HG02798 (cell line): Measurements from ENCODE around the gene JAZF1.

Source experiments
- ATAC-seq: cut with Tn5 transposase; IDR thresholded peaks from one replicate; pipeline ENCODE4 v1.9.1; 2021; ENCODE audit warnings: mild to moderate bottlenecking; ENCODE audit not compliant: unreplicated experiment, poor library complexity

JAZF1 gene

DNA sequence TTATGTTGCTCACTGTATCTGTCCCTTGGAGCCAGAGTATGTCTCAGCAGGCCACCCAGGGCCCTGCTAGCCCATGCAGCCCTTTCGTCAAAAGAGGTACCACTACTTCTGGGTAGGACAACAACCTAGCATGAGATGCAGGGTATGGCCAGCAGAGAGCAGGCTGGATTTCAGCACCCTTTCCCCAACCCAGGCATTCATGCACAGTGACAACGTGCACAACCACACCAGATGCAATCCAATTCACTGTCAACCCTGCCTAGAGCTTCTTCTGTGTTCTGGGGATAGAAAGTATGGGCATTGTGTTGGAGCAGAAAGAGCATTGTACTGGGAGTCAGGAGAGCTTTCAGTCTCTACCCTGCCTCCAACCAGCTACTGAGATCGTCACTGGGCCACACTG lies 37.9 kb downstream of the JAZF1 start:
- ATAC-seq, result no peak

DNA sequence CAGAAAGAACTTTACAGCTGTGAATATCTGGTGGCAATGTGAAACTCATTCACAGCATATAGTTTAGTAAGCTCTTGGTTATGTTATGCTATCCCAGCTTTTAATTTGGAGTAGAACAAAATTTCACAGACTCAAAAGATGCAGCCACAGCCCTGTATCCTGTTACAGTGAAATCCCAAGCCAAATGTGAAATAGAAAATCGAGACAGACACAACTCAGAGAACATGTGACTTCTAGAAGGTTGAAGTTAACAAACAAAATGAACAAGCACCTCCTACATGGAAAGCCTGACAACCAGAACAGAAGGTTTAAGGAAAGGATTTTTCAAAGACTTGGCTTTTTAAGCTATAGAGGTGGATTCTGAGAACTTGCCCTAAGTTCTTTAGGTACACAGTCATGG lies 39.6 kb downstream of the JAZF1 start:
- ATAC-seq, result no peak

DNA sequence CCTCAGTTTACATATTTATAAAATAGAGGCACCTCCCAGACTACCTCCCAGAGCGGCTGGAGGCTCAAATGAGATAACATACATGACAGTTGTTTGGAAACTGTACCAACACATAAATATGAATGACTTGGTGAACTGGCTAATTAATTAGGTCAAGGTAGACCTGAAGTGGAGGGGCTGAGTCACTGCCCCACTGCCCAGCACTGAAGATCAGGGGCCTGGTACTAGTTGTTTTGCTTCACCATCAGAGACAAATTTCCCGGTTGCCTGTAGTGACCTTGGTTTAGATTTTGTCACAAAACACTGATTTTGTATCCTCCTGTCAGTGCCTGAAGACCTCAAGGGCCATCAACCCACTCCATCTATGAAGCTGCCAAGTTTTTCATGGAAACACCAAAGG lies 41.8 kb downstream of the JAZF1 start:
- no peak for ATAC-seq

DNA sequence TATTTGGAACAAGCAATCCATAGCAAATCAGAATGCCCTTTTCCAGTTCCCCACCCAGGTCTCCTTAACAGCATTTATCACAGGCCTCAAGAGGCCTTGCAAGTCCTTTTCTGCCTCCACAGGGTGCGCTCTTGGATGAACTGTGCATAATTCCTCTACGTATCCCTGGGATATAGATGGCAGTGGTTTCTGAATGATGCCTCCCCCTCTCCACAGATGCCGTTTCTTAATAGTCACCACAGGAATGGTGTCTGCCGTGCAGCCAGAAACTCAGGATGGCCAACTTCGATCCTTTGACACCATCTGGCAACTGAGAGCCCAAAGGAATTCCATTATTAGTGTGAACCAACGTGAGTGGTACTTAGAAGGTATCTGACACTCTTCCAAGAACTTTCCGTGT lies 43.1 kb downstream of the JAZF1 start:
- ATAC-seq, result no peak

DNA sequence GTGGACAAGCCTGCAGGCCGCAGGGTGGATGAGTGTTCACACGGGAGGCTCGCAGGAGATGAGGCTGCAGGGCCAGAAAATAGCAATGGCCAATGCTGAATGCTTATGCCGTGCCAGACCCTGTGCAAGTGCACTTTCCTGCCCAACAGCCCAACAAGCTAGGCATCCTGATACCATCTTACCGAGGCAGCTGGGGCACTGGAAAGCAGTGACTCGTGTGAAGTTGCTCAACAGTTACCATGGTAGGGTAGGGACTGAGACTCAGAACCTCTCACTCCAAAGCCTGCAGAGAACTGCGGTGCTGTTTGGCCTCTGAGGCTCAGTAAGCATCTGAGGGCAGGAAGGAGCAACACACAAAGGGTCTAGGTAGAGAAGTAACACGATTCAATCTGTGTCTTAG lies 43.7 kb downstream of the JAZF1 start:
- no peak for ATAC-seq

DNA sequence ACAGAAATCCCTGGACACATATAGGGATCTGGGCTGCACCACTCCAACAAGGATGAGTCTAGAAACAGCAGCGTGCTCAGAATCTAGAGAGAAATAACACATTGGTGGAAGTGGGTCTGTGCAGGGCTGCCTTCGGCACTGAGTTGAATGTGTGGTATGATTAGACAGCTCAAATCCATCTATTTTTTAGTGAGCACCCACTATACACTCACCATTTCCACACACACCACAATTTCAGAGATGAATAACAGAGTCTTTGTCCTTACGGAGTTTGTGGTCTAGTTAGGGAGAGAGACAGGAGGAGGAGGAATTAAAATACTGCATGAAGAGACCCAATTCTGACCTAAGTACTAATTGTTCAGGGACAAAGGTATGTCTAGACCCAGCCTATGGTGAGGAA lies 44.2 kb downstream of the JAZF1 start:
- ATAC-seq, result no peak

DNA sequence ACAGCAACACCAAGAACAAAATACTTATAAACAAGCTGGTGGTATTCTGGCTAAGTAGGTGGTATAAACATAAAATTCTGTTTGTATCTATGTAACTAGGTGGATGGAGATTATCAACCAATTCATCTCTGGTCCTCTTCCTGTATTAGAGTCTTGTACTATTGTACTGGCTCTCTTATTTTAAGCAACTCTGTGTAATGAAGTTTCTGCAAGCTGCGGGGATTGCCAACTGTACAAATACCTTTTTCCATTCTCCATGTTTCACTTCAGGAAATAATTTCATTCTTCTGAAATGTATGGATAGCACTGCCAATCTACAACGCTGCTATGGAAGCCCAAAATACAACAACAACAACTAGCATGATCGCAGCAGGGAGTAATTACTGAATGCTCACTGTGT lies 44.8 kb downstream of the JAZF1 start:
- no peak for ATAC-seq

DNA sequence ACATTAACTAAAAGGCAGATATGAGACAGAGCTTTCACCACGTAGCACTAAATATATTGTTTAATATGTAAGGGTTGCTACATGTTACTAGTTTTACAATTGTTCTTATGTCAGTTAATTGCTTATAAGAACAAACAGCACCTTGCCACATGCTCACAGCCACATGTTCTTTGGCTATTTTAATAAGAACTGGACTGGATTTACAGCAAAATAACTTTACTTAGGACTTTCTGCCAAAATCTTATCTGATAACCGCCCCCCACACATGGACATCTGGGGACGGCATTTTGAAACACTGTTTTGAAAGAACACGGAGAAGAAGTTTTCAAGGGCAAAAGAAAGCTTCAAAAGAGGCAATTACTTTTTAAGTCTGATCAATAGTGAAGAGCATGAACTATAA lies 45.3 kb downstream of the JAZF1 start:
- no peak for ATAC-seq

DNA sequence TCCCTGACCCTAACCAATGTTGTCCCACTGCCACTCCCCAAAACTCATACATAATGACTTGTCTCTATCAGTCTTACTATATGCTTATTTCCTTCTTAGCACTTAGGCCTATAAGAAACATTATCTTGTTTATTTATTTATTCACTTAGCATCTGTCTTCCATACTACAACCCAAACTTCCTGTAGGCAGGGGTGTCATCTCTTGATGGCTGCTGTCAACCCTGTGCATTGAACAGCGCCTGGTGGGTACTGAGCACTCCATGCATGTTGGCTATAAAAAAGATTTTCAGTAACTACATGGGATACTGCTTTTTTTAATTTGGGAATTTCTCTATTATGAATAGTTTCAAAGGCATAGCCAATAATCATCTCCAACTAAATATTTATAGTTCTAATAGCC lies 46.7 kb downstream of the JAZF1 start:
- ATAC-seq, result no peak

DNA sequence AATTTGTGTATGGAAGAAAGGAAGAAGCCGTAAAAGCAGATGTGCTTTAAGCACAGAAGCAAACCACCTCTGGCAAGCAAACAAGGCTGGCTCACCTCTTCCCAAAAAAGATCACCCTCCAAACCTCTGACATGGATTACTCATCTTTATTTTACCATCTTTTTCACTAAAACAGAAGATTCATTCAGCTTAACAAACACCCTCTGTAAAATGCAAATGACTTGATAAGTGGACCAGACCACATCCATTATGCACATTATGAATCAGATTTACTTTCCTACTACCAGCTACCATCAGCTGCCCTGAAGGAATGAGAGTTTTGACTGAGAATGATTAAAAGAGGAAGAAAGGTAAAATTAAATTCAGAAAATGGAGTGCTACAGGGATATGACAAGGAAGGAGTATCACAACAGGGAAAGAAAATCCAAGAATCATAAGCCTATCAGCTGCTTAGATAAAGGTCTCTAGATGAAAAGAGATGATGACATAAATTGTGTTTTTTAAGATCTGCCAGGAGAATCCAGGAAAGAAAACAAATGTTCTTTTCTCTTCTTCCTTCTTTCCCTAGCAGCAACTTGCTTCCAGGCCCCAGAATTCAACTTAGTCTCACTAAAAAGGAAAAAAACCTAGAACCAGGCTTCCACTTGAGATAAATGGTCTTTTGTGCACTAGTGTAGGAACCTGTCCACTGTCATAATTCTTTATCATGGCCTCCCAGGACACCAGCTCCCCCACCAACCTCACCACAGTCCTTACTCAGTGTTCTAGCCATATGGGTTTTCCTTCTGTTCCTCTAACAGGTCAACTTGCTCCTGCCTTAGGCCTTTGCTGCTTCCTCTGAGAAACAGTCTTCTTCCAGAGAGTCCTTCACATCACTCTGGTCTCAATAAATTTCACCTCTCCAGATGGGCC lies 47.4 kb downstream of the JAZF1 start:
- ATAC-seq, result no peak

DNA sequence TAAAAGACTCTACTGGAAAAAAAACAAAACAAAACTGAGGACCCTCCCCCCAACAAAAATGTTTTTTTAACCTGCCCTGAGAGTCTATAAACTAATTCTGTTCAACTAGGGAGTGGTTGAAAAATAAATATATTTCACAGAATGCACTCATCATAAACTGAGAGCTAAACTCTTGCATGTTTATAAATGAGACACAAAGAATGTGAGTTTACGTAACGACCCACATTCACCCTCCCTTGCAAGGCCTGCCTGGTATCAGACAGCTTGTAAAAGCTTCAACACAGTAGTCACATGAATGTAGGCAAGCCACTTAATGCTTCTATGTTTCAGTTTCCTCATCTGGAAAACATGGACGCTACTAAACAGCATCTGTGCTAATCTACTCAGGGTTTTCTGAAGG lies 50.3 kb downstream of the JAZF1 start:
- ATAC-seq, result no peak

DNA sequence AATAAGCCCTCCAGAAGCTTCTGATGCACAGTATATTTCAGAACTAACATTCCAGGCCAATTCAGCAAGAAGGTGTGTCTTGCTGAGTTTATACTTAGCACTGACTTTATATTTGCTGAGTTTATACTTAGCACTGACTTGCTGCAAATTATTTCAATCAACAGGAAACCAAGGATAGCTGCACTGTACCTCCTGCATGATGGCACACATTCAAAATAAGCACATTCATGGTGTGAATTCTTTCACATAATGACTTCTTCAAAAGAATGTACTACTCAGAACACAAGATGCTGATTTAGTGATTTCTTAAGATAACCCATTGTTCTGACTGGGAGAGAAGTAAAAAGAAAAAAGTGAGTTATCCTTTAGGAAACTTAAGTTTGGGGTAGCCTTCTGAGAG lies 52.0 kb downstream of the JAZF1 start:
- no peak for ATAC-seq

DNA sequence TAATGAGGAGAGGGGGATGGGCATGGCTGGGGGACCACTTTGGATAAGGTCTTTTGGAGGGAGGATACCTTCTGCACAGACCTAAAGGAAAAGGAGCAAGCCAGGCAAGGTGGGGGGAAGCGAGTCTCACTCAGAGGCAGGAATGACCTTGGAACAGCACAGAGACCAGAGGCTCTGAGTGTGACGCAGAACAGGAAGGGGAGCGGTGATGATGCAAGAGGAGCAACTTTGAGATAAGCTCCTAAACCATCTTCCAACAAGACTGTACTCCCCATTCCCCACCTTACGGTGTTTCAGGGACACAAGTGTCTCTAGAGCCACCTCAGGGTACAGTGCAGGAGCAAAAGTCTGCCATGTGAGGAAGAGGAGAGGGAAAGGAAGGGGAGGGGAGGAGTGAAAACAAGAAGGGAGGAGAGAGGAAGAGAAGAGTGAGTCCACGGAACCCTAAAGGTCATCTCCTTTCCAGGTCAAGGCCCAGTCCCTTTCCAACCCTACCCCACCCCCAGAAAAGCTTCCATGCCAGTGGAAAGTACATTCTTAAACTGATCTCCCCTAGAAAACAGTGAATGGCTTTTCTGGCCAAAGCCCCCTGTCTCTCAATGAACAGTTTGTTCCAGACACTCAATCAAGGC lies 54.1 kb downstream of the JAZF1 start:
- ATAC-seq, result no peak

DNA sequence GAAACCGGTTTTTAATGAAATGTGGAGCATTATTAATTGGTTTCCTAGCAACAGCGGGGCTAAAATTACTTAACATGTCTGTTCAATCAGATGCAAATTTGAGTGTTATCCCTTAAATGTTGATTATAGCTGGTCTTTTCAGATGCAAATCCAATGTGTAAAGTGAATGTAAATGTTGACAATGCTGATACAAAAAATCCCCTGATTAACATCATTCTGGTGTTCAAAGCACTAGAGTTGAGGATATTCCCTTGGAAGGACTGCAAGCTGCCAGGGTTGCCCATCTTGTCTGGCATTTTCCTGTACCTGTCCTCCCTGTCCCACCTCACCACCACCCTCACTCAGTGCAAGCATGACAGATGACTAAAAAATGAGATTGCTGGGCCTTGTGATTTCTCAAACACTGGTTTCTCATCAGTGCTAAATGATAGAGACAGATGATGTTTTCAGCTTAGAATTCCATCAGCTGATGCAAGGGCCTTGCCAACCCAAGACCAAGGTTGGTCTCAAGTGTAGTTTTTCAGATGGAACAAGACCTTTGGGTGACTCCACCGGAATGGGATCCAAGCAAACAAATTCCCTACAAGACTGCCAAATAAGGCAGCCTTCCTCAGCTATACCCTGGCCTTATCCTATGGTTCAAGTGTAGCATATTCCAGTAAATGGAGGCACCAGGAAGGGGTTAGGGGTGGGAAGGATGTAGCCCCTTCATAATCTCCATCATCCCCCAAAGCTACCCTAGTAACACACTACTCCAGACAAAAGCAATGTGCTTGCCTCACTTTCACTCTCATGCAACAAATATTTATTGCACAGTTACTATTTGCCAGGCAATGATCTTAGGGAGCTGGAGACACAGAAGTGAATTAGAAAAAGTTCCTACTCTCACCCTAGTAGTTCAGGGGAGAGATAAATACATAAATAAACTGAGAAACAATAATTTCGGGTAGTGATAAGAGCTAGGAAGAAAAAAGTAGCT lies 54.9 kb downstream of the JAZF1 start:
- ATAC-seq, result no peak

DNA sequence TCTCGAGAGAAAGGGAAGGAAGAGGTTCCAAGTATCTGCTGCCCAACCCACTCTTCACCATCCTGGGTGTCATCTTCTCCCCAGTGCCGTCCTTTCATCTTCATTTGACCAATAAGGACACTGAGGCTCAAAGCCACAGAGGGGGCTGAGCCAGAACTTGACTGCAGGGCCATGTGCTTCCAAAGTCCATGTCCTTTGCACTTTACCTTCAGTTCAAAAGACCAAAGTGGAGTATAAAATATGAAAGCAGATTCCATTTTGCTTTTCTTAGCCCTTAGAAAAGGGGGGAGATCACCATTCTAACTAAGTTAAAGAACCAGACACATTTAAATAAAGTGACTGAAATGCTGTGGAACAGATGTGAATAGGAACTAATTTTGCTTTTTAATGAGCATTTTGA lies 56.2 kb downstream of the JAZF1 start:
- no peak for ATAC-seq

DNA sequence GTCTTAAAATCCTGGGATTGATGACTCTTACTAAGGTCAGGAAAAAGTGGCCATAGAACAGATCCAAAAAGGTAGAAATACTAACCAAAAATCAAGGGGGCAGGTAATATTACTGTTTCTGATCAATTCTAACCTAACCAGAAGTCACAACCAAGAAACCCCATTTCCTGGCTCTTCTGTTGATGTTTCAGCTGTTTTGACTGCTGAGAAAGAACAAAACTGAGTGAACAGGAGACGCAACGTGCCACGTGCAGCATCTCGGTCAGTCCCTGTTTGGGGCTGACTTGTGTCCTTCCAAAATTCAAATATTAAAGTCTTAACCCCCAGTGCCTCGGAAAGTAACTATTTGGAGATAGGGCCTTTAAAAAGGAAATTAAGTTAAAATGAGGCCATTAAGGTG lies 56.8 kb downstream of the JAZF1 start:
- no peak for ATAC-seq

DNA sequence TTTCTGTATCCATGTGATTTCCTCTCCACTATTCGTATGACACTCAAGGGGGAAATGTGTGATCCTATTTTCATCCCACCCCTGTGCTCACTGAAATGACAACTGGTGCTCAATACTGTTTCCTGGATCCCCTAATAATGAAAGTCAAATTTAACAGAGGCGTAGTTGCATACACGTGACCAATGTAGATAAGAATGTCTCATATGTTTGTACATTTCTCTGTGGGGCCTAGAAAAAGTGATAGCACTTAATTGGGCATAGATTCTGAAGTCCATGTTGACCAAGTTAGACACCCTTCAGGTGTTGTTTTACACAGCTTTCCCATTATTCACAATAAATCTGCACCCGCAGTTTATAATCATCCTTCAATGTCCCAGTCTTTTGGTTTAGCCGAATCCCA lies 59.1 kb downstream of the JAZF1 start:
- no peak for ATAC-seq

DNA sequence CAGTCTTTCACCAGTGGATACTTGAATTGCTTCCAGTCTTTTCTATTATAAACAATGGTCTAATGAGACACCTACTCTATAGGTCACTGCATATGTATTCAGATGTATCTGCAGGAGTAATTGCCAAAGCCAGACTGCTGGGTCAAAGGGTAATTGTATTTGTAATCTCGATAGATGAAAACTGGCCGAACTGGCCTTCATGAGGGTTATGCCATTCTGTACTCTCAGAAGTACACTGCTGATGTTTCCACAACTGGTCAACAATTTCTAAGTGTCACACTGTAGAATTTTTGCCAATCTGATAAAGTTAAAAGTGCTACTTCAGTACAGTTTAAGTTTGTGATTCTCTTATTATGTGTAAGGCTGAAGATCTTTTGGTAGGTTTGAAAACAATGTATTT lies 64.6 kb downstream of the JAZF1 start:
- no peak for ATAC-seq

DNA sequence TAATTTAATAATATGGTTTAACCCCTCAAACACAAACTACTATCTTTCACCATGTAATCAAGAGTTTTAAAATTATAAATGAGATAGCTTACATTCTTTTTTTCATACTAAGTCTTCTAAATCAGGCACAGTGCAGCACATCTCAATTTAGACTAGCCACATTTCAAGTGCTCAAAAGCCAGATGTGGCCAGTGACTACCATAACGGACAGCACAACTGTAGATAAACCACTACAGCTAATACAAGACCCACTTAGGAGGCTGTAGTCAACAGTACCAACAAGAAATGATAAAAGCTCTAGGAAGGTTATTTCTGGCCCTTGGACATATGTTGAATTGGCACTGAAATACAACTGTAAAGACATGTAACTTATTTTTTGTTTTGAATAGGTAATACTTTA lies 65.3 kb downstream of the JAZF1 start:
- ATAC-seq, result no peak

DNA sequence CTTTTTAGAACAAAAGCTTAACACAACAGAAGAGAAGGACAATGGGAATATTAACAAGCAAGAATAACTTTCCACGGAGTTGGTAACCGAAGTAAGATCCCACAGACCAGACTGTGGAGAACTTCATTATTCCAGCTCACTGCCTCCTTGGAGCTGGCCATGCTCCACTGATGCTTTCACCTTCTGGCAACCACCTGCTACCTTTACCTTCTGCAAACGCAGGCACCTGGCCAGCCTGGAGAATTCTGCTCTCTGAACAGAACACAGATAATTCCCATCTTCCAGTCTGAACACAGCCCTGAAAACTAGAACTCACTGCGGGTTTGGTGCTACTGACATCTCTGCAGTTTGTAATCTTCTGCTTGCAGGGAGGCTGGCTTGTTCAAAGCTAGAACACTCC lies 66.5 kb downstream of the JAZF1 start:
- ATAC-seq, result no peak
